ENCODE results near the gene SH3GLB1. TPM values are rescaled to one million over a fixed set of nuclear protein-coding genes. Genes with fewer than 3 reads are reported as not detected.
"Not testable (repeated sequence)": the region's sequence is repeated elsewhere in the genome, so short reads cannot be mapped to it uniquely, and the experiment has no call there.

SH3GLB1 gene
- total RNA-seq, result 51.9 and 55.3 TPM in 2 replicates
- long read RNA-seq, full-length matches to known transcripts, result 50 of 65 reads
- long read RNA-seq, partial matches to known transcripts, result 7 of 65 reads
- long read RNA-seq, other reads (novel, unspliced or antisense), result 8 of 65 reads

DNA sequence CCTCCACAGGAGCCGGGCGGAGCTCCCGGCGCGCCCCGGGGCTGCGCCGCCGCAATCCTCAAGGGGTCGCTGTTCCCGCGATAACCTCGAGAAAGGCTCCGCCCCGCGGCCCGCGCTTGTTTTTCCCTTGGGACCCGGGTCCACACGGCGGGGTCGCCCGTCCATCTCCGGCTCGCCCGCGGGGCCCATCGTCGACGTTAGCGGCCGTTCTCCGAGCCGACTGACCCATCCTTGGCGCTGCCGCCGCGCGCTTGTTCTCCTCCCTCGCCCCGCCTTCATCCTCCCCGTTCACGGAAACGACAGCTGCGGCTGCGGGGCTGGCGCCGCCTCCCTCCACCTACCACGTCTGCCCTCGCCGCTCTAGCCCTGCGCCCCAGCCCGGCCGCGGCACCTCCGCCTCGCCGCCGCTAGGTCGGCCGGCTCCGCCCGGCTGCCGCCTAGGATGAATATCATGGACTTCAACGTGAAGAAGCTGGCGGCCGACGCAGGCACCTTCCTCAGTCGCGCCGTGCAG is at the start of gene SH3GLB1:
TSS of gene SH3GLB1 (plus strand) at position 119 of the 514 bp plus-strand sequence. CDS start at position 443, 324 bp downstream.
- Mint-ChIP-seq H3K9me3 (no peaks in the 10 kb centered on the region), H3K27ac (ENCODE audit: unreplicated experiment) (peak within 1 kb of the TSS; percentile 98), H3K4me3 (peak within 1 kb of the TSS; percentile 99), H3K36me3 (ENCODE audit: low read depth) (peaks cover 2% of the 10 kb centered on the region), H3K27me3 (ENCODE audit: low read depth) (peaks cover 3% of the 10 kb centered on the region), H3K4me1 (peaks cover 35% of the 10 kb centered on the region)
- peak; percentile 97 for TF ChIP-seq CTCF (conservative IDR thresholded peaks at IDR 0.05)
- DNase-seq (ENCODE audit: low read depth, low spot score), result peak; percentile 97

DNA sequence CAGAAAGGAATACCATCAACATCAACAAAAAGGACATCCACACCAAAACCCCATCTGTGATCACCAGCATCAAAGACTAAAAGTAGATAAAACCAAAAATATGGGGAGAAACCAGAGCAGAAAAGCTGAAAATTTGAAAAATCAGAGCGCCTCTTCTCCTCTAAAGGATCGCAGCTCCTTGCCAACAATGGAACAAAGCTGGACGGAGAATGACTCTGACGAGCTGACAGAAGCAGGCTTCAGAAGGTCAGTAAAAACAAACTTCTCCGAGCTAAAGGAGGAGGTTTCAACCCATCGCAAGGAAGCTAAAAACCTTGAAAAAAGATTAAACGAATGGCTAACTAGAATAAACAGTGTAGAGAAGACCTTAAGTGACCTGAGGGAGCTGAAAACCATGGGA is 46.0 kb upstream of the SH3GLB1 start:
- not testable (repeated sequence) for H3K27me3 Mint-ChIP-seq (ENCODE audit: low read depth); H3K36me3 Mint-ChIP-seq (ENCODE audit: low read depth); H3K4me3 Mint-ChIP-seq; H3K9me3 Mint-ChIP-seq; DNase-seq (ENCODE audit: low read depth, low spot score); H3K4me1 Mint-ChIP-seq; H3K27ac Mint-ChIP-seq (ENCODE audit: unreplicated experiment)

DNA sequence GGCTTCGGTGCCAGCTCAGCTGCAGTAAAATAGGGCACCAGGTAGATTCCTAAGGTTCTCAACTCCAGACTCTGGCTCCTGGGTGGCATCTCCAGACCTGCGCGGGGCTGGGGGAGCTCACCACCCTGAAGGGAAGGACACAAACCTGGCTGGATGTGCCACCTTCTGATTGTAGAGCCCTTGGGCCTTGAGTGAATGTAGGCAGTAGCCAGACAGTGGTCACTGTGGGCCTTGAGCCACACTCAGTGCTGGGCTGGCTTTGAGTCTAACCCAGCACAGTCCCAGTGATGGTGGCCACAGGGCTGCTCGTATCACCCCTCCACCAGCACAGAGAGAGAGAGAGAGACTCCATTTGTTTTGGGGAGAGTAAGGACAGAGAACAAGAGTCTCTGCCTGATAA is 38.0 kb upstream of the SH3GLB1 start:
- H3K4me1 Mint-ChIP-seq, result no peaks in the 10 kb centered on the region
- peaks cover 3% of the 10 kb centered on the region for H3K9me3 Mint-ChIP-seq
- H3K27me3 Mint-ChIP-seq (ENCODE audit: low read depth), result no peaks in the 10 kb centered on the region
- no peak overlapping the region for H3K27ac Mint-ChIP-seq (ENCODE audit: unreplicated experiment)
- H3K36me3 Mint-ChIP-seq (ENCODE audit: low read depth), result no peaks in the 10 kb centered on the region
- TF ChIP-seq CTCF (conservative IDR thresholded peaks at IDR 0.05), result no peak
- no peak overlapping the region for H3K4me3 Mint-ChIP-seq
- no peak for DNase-seq (ENCODE audit: low read depth, low spot score)

GRCh38 chr1:86687595-86687994 is 16.8 kb upstream of the SH3GLB1 start:
- Mint-ChIP-seq H3K27ac (ENCODE audit: unreplicated experiment) (no peak overlapping the region), H3K27me3 (ENCODE audit: low read depth) (peaks cover 1% of the 10 kb centered on the region), H3K4me3 (no peak overlapping the region), H3K36me3 (ENCODE audit: low read depth) (no peaks in the 10 kb centered on the region), H3K4me1 (no peaks in the 10 kb centered on the region), H3K9me3 (no peaks in the 10 kb centered on the region)
- no peak for DNase-seq (ENCODE audit: low read depth, low spot score)
- peak; percentile 54 for TF ChIP-seq CTCF (conservative IDR thresholded peaks at IDR 0.05)

GRCh38 chr1:86692641-86693040 is 11.7 kb upstream of the SH3GLB1 start:
- Mint-ChIP-seq H3K27me3 (ENCODE audit: low read depth) (peaks cover 13% of the 10 kb centered on the region), H3K27ac (ENCODE audit: unreplicated experiment) (no peak overlapping the region), H3K36me3 (ENCODE audit: low read depth) (no peaks in the 10 kb centered on the region), H3K4me1 (no peaks in the 10 kb centered on the region), H3K4me3 (no peak overlapping the region), H3K9me3 (no peaks in the 10 kb centered on the region)
- TF ChIP-seq CTCF (conservative IDR thresholded peaks at IDR 0.05), result no peak
- no peak for DNase-seq (ENCODE audit: low read depth, low spot score)

GRCh38 chr1:86695400-86695799 is 9.0 kb upstream of the SH3GLB1 start:
- H3K27ac Mint-ChIP-seq (ENCODE audit: unreplicated experiment), result no peak overlapping the region
- H3K4me3 Mint-ChIP-seq, result no peak overlapping the region
- no peaks in the 10 kb centered on the region for H3K9me3 Mint-ChIP-seq
- no peaks in the 10 kb centered on the region for H3K4me1 Mint-ChIP-seq
- H3K27me3 Mint-ChIP-seq (ENCODE audit: low read depth), result peaks cover 13% of the 10 kb centered on the region
- TF ChIP-seq CTCF (conservative IDR thresholded peaks at IDR 0.05), result no peak
- H3K36me3 Mint-ChIP-seq (ENCODE audit: low read depth), result no peaks in the 10 kb centered on the region
- DNase-seq (ENCODE audit: low read depth, low spot score), result no peak
